HepG2 (cell line): Measurements from ENCODE around the gene ACBD7. TPM values are rescaled to one million over a fixed set of nuclear protein-coding genes. Genes with fewer than 3 reads are reported as not detected.

Experiments used
- ATAC-seq: fragments of 200-7000 bp; cut with Tn5 transposase; 3 replicates; pipeline ENCODE4 v1.9.1; 2020; ENCODE audit warnings: mild to moderate bottlenecking, moderate library complexity
- BruUV-seq: library from RNA; stranded (reverse); fragments of 400-500 nt; replicated peaks from 2 replicates; lab custom pipeline; 2021; lab: Mats Ljungman, UMichigan
- CTCF ChIA-PET: fragments of 300-600 bp; formaldehyde crosslinking; extraction: SDS; loops from one replicate; lab custom pipeline; 2021; ENCODE audit warnings: low total read pairs, inconsistent platforms, low intra/inter-chr PET ratio; lab: Yijun Ruan, JAX
- POLR2A ChIA-PET: fragments of 350-600 bp; sonication (Branson Sonifier 250); formaldehyde crosslinking; loops from one replicate; lab custom pipeline; 2020; ENCODE audit warnings: antibody characterized with exemption, inconsistent platforms; lab: Yijun Ruan, JAX
- DNase-seq: peaks from one replicate; pipeline ENCODE4 v3.0.0-alpha.2; 2015; ENCODE audit warnings: low spot score
- FAIRE-seq: peaks from 3 replicates; lab custom pipeline; 2011; peaks lifted over from hg19 to GRCh38; lab: Jason Lieb, UNC
- H2AFZ ChIP-seq: one replicate; pipeline ENCODE4 v1.6.1; 2011; ENCODE audit warnings: low read length, inconsistent platforms
- H3K27ac ChIP-seq: fragments of 300-600 bp; 3 replicates; pipeline ENCODE4 v1.8.0; 2011; ENCODE audit warnings: mixed run types, mild to moderate bottlenecking, mixed read lengths, low read length, inconsistent platforms; ENCODE audit not compliant: insufficient read depth; ENCODE audit errors: extremely low read length
- H3K27me3 ChIP-seq, 2 experiments: fragments of 200-600 bp in 1 of 2; 2 replicates in 1 of 2; 3 replicates in 1 of 2; pipeline versions ENCODE4 v1.6.0 to v1.8.0; 2011; ENCODE audit warnings: low read length in 2 of 2, mild to moderate bottlenecking in 2 of 2, moderate library complexity in 2 of 2, inconsistent platforms in 1 of 2; ENCODE audit not compliant: insufficient read depth in 2 of 2, control insufficient read depth in 1 of 2
- H3K36me3 ChIP-seq, 2 experiments: fragments of 200-600 bp in 1 of 2; replicated peaks in 1 of 2; 2 replicates in 1 of 2; 3 replicates in 1 of 2; pipeline versions ENCODE4 v1.5.1 to v1.8.0; 2011; ENCODE audit warnings: low read length in 2 of 2, inconsistent platforms in 1 of 2; ENCODE audit not compliant: insufficient read depth in 2 of 2, control insufficient read depth in 1 of 2
- H3K4me1 ChIP-seq: 2 replicates; pipeline ENCODE4 v1.5.1; 2012; ENCODE audit warnings: low read length, inconsistent platforms; ENCODE audit not compliant: insufficient read depth
- H3K4me2 ChIP-seq: 2 replicates; pipeline ENCODE4 v1.6.0; 2011; ENCODE audit warnings: low read depth, low read length, inconsistent platforms
- H3K4me3 ChIP-seq, 3 experiments: fragments of 200-600 bp in 1 of 3; sonication (generic), shearing (Covaris generic) in 1 of 3; replicated peaks in 1 of 3; 2 replicates each; pipeline ENCODE4 v1.5.1; 2011 to 2016; ENCODE audit warnings: low read length in 3 of 3, inconsistent platforms in 2 of 3, low read depth in 2 of 3, mild to moderate bottlenecking in 2 of 3, control low read depth in 1 of 3, mixed read lengths in 1 of 3; ENCODE audit not compliant: insufficient read depth in 1 of 3
- H3K79me2 ChIP-seq: one replicate; pipeline ENCODE4 v1.6.1; 2011; ENCODE audit warnings: low read length, inconsistent platforms; ENCODE audit not compliant: insufficient read depth
- H3K9ac ChIP-seq: 2 replicates; pipeline ENCODE4 v1.6.0; 2011; ENCODE audit warnings: mild to moderate bottlenecking, low read depth, low read length, inconsistent platforms; ENCODE audit not compliant: insufficient read depth
- H3K9me3 ChIP-seq: 2 replicates; pipeline ENCODE4 v1.5.1; 2012; ENCODE audit warnings: mild to moderate bottlenecking, low read length
- H4K20me1 ChIP-seq: 2 replicates; pipeline ENCODE4 v1.6.0; 2011; ENCODE audit warnings: inconsistent platforms, mild to moderate bottlenecking, low read length, moderate library complexity; ENCODE audit not compliant: insufficient read depth
- GATAD1 ChIP-seq: IDR thresholded peaks from 2 replicates; pipeline ENCODE4 v1.6.1; 2016; ENCODE audit warnings: missing genetic modification reagents, missing compliant biosample characterization
- ZKSCAN8 ChIP-seq: IDR thresholded peaks from 2 replicates; pipeline ENCODE4 v1.6.1; 2016; ENCODE audit warnings: borderline replicate concordance, missing genetic modification reagents, missing compliant biosample characterization
- ZMYM4 ChIP-seq: sonication (generic); formaldehyde crosslinking; IDR thresholded peaks from 2 replicates; pipeline ENCODE4 v1.8.1; 2023; ENCODE audit warnings: mild to moderate bottlenecking, missing genetic modification reagents
- WGBS: methylation state at CpG from one replicate; pipeline ENCODE4 v1.1.6; 2017; ENCODE audit warnings: low lambda C conversion rate; 5-methylcytosine and 5-hydroxymethylcytosine counted together
- in situ Hi-C: cut with HindIII; loops from 2 replicates; pipeline ENCODE4 v1.10.0; 2017; ENCODE audit warnings: low pct_unique_long_range_greater_than_20kb; ENCODE audit not compliant: extremely low pct_ligation_motif_present
- intact Hi-C: fragments of 100-400 bp; cut with micrococcal nuclease; formaldehyde crosslinking; loops from one replicate; pipeline ENCODE4 v1.10.0; 2022; ENCODE audit not compliant: unreplicated experiment
- polyA plus RNA-seq, 8 experiments: library from polyadenylated mRNA; depleted of rRNA in 3 of 8; stranded (reverse) in 7 of 8; unstranded in 1 of 8; fragments of >200 nt; fragmentation: Illumina TruSeq in 4 of 8; extraction: Trizol in 4 of 8; gene quantifications; 2 replicates each; pipeline versions ENCODE4 v1.2.1 to v1.2.3, GENCODE V29; 2011 to 2016; ENCODE audit warnings: low read depth in 4 of 8, missing spikeins in 1 of 8, mixed read lengths in 1 of 8; ENCODE audit not compliant: insufficient read depth in 1 of 8
- total RNA-seq, 5 experiments: library from RNA; depleted of rRNA; stranded (reverse); fragments of >200 nt; fragmentation: Illumina TruSeq; extraction: Trizol; gene quantifications; 2 replicates each; pipeline ENCODE4 v1.2.3, GENCODE V29; 2016; ENCODE audit warnings: low read depth in 1 of 5
- TF ChIP-seq, protein P1 (sequence below): sonication (generic); formaldehyde crosslinking; IDR thresholded peaks from 2 replicates; pipeline ENCODE4 v1.5.0; 2020; ENCODE audit warnings: mild to moderate bottlenecking, missing genetic modification reagents, moderate library complexity
- TF ChIP-seq, protein P2 (sequence below): sonication (generic); formaldehyde crosslinking; IDR thresholded peaks from 2 replicates; pipeline ENCODE4 v1.4.0; 2020; ENCODE audit warnings: missing genetic modification reagents
- TF ChIP-seq, protein P3 (sequence below): IDR thresholded peaks from 2 replicates; pipeline ENCODE4 v1.6.1; 2016; ENCODE audit warnings: missing compliant biosample characterization, missing genetic modification reagents, borderline replicate concordance
- TF ChIP-seq, protein P4 (sequence below): sonication (generic); formaldehyde crosslinking; IDR thresholded peaks from 2 replicates; pipeline ENCODE4 v1.4.0; 2020; ENCODE audit warnings: missing genetic modification reagents, borderline replicate concordance

The ACBD7 gene
- total and polyA plus RNA-seq, 2 of the 13 experiments (the other 11 are each of a cell fraction or from before 2014, with no cell fraction given), result 1.4 to 2.6 TPM

DNA sequence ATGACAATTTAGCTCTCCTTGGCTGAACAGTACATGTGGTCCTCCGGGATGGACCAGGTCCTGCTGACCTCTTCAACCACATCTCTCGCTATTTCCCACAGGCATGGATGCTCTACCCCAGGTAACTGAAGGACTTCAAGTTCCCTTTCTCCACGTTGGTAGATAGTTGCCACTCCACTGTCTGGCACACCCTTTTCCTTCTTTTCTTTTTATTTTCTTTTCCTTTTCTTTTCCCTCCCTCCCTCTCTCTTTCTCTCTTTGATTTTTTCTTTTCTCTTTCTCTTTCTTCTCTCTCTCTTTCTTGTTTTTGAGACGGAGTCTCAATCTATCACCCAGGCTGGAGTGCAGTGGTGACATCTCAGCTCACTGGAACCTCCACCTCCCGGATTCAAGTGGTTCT, 2.8 kb upstream of the ACBD7 start:
- Histone ChIP-seq H3K36me3 (no peaks in the 10 kb centered on the region), H2AFZ (no peak overlapping the region), H3K79me2 (no peaks in the 10 kb centered on the region), H3K4me2 (no peak overlapping the region), H3K4me3 (no peak overlapping the region), H3K9ac (no peak overlapping the region), H3K27ac (no peak overlapping the region), H3K4me1 (peaks cover 8% of the 10 kb centered on the region), H3K27me3 (no peaks in the 10 kb centered on the region), H3K9me3 (no peaks in the 10 kb centered on the region), H4K20me1 (no peaks in the 10 kb centered on the region)
- TF ChIP-seq ZKSCAN8 (CRISPR knock-in tag), result no peak
- DNase-seq, result no peak
- ATAC-seq, result no peak
- POLR2A ChIA-PET, result no interaction called here
- no TSS peak for BruUV-seq
- no peak for FAIRE-seq
- in situ Hi-C loops, result no loop called here
- CTCF ChIA-PET, result no interaction called here
- whole genome bisulfite sequencing, result 55% methylated on average over 5 of the region's 5 CpGs
- intact Hi-C loops, result no loop called here

DNA sequence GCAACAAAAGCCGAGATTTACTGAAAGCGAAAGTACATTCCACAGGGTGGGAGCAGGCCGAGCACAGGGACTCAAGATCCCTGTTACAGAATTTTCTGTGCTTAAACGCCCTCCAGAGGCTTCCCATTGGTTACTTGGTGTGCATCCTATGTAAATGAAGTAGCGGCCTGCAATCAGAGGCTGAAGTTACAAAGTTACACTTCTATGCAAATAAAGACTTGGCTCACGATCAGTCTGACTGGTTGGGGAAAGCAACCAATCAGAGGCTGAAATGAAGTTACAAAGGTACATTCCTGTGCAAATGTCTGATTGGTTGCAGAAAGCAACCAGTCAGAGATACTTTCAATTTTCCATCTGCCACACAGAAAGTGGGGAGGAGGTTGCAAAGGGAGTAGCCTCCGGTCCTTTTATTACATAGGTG, 4.1 kb downstream of the ACBD7 start:
- peak; percentile 89 for ATAC-seq
- Histone ChIP-seq H3K9ac (peak overlapping the region; percentile 46), H3K27me3 (no peaks in the 10 kb centered on the region; a peak in 1 of 5 replicates), H2AFZ (peak overlapping the region; percentile 91), H4K20me1 (no peaks in the 10 kb centered on the region), H3K4me3 (peak overlapping the region; percentile 71 to 77 (median 74)), H3K9me3 (no peaks in the 10 kb centered on the region), H3K27ac (peak overlapping the region; percentile 57), H3K36me3 (no peaks in the 10 kb centered on the region), H3K4me1 (peaks cover 24% of the 10 kb centered on the region), H3K4me2 (peak overlapping the region; percentile 94), H3K79me2 (no peaks in the 10 kb centered on the region)
- 2% methylated on average over 7 of the region's 7 CpGs for WGBS
- intact Hi-C loops, result no loop called here
- in situ Hi-C loops, result no loop called here
- DNase-seq, result peak; percentile 98
- FAIRE-seq, result peak; percentile 98
- ChIA-PET POLR2A (interaction anchor here (0.9 to 1.1 kb wide), 2 partner anchors 13 to 126 kb away, joined by 3 to 4 read pairs; partner anchors contain the start of gene MEIG1), CTCF (no interaction called here)
- no TSS peak for BruUV-seq
- TF ChIP-seq, protein P1, sequence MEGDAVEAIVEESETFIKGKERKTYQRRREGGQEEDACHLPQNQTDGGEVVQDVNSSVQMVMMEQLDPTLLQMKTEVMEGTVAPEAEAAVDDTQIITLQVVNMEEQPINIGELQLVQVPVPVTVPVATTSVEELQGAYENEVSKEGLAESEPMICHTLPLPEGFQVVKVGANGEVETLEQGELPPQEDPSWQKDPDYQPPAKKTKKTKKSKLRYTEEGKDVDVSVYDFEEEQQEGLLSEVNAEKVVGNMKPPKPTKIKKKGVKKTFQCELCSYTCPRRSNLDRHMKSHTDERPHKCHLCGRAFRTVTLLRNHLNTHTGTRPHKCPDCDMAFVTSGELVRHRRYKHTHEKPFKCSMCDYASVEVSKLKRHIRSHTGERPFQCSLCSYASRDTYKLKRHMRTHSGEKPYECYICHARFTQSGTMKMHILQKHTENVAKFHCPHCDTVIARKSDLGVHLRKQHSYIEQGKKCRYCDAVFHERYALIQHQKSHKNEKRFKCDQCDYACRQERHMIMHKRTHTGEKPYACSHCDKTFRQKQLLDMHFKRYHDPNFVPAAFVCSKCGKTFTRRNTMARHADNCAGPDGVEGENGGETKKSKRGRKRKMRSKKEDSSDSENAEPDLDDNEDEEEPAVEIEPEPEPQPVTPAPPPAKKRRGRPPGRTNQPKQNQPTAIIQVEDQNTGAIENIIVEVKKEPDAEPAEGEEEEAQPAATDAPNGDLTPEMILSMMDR (CRISPR knock-in tag), result 0 out of 2 replicates have a peak, but pooled peaks have one; percentile 10
- TF ChIP-seq GATAD1 (CRISPR knock-in tag) (peak; percentile 23; the same call in 1 of the 2 replicates), ZMYM4 (CRISPR knock-in tag) (peak; percentile 48; the same call in 1 of the 2 replicates)
- TF ChIP-seq, protein P2, sequence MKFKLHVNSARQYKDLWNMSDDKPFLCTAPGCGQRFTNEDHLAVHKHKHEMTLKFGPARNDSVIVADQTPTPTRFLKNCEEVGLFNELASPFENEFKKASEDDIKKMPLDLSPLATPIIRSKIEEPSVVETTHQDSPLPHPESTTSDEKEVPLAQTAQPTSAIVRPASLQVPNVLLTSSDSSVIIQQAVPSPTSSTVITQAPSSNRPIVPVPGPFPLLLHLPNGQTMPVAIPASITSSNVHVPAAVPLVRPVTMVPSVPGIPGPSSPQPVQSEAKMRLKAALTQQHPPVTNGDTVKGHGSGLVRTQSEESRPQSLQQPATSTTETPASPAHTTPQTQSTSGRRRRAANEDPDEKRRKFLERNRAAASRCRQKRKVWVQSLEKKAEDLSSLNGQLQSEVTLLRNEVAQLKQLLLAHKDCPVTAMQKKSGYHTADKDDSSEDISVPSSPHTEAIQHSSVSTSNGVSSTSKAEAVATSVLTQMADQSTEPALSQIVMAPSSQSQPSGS (CRISPR knock-in tag), result 0 out of 2 replicates have a peak, but pooled peaks have one; percentile 33
- TF ChIP-seq, protein P3, sequence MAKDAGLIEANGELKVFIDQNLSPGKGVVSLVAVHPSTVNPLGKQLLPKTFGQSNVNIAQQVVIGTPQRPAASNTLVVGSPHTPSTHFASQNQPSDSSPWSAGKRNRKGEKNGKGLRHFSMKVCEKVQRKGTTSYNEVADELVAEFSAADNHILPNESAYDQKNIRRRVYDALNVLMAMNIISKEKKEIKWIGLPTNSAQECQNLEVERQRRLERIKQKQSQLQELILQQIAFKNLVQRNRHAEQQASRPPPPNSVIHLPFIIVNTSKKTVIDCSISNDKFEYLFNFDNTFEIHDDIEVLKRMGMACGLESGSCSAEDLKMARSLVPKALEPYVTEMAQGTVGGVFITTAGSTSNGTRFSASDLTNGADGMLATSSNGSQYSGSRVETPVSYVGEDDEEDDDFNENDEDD (CRISPR knock-in tag), result 0 out of 2 replicates have a peak, but pooled peaks have one; percentile 15
- TF ChIP-seq, protein P4, sequence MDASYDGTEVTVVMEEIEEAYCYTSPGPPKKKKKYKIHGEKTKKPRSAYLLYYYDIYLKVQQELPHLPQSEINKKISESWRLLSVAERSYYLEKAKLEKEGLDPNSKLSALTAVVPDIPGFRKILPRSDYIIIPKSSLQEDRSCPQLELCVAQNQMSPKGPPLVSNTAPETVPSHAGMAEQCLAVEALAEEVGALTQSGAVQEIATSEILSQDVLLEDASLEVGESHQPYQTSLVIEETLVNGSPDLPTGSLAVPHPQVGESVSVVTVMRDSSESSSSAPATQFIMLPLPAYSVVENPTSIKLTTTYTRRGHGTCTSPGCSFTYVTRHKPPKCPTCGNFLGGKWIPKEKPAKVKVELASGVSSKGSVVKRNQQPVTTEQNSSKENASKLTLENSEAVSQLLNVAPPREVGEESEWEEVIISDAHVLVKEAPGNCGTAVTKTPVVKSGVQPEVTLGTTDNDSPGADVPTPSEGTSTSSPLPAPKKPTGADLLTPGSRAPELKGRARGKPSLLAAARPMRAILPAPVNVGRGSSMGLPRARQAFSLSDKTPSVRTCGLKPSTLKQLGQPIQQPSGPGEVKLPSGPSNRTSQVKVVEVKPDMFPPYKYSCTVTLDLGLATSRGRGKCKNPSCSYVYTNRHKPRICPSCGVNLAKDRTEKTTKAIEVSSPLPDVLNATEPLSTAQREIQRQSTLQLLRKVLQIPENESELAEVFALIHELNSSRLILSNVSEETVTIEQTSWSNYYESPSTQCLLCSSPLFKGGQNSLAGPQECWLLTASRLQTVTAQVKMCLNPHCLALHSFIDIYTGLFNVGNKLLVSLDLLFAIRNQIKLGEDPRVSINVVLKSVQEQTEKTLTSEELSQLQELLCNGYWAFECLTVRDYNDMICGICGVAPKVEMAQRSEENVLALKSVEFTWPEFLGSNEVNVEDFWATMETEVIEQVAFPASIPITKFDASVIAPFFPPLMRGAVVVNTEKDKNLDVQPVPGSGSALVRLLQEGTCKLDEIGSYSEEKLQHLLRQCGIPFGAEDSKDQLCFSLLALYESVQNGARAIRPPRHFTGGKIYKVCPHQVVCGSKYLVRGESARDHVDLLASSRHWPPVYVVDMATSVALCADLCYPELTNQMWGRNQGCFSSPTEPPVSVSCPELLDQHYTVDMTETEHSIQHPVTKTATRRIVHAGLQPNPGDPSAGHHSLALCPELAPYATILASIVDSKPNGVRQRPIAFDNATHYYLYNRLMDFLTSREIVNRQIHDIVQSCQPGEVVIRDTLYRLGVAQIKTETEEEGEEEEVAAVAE, result peak; percentile 96
